Keratinocyte (primary cell): Measurements from ENCODE around the gene LITAFD.

ENCODE experiments used
- CTCF ChIP-seq, 3 experiments: IDR thresholded peaks in 1 of 3; conservative IDR thresholded peaks in 1 of 3; optimal IDR thresholded peaks in 1 of 3; 2 replicates in 2 of 3; 3 replicates in 1 of 3; pipeline versions ENCODE3 to v1.5.1; 2011; ENCODE audit warnings: low read length in 3 of 3, mild to moderate bottlenecking in 3 of 3, moderate library complexity in 2 of 3, control low read depth in 1 of 3, inconsistent platforms in 1 of 3; ENCODE audit not compliant: insufficient read depth in 2 of 3; ENCODE audit errors: extremely low read depth in 1 of 3
- EZH2 ChIP-seq: IDR thresholded peaks from one replicate; pipeline ENCODE4 v1.6.1; 2012; ENCODE audit warnings: inconsistent platforms, mild to moderate bottlenecking, low read length, moderate library complexity

- TF ChIP-seq CTCF (optimal IDR thresholded peaks at IDR 0.05 in 1 of 3, IDR thresholded peaks at IDR 0.05 in 1 of 3, conservative IDR thresholded peaks at IDR 0.05 in 1 of 3; ENCODE audit: extremely low read depth in 1 of 3, insufficient read depth in 2 of 3, low read length in 3 of 3) = no peak
- TF ChIP-seq EZH2 = no peak
These were observed 7.9 kb downstream of the LITAFD start for GRCh38 chr16:8889893-8890548.
